SJCRH30 (cell line): ENCODE data around the gene XXYLT1. TPM values are rescaled to one million over a fixed set of nuclear protein-coding genes. Genes with fewer than 3 reads are reported as not detected.

Source experiments
- DNase-seq, 2 experiments: peaks; one replicate each; pipeline ENCODE4 v3.0.0-alpha.2; 2015 to 2020
- H3K27ac ChIP-seq: fragments of 250-450 bp; sonication (Bioruptor Pico); 2 replicates; pipeline ENCODE4 v1.5.1; 2020; ENCODE audit warnings: mild to moderate bottlenecking, moderate library complexity
- H3K27me3 ChIP-seq: fragments of 250-450 bp; sonication (Bioruptor Pico); 2 replicates; pipeline ENCODE4 v1.5.1; 2020; ENCODE audit warnings: mild to moderate bottlenecking, moderate library complexity
- H3K36me3 ChIP-seq: fragments of 250-450 bp; sonication (Bioruptor Pico); 2 replicates; pipeline ENCODE4 v1.5.1; 2020; ENCODE audit warnings: mild to moderate bottlenecking, moderate library complexity
- H3K4me1 ChIP-seq: fragments of 250-450 bp; sonication (Bioruptor Pico); 2 replicates; pipeline ENCODE4 v1.5.1; 2020; ENCODE audit warnings: mild to moderate bottlenecking, moderate library complexity
- H3K4me3 ChIP-seq: fragments of 250-450 bp; sonication (Bioruptor Pico); 2 replicates; pipeline ENCODE4 v1.5.1; 2020; ENCODE audit warnings: mild to moderate bottlenecking, moderate library complexity
- H3K9me3 ChIP-seq: fragments of 250-450 bp; sonication (Bioruptor Pico); replicated peaks from 2 replicates; pipeline ENCODE4 v1.5.1; 2020; ENCODE audit warnings: mild to moderate bottlenecking, moderate library complexity
- total RNA-seq: library from RNA; depleted of rRNA; stranded (reverse); fragments of >200 nt; shearing (Covaris generic); gene quantifications from 2 replicates; pipeline ENCODE4 v1.2.3, GENCODE V29; 2014

The XXYLT1 gene
- total RNA-seq, 1 experiment from 2014 or later: 18.8 TPM

- DNase-seq: no peak
- no peak overlapping the region for H3K4me3 ChIP-seq
- no peak overlapping the region for H3K27ac ChIP-seq
- H3K9me3 ChIP-seq: no peaks in the 10 kb centered on the region
- H3K36me3 ChIP-seq: no peaks in the 10 kb centered on the region
- H3K27me3 ChIP-seq: no peaks in the 10 kb centered on the region
- no peaks in the 10 kb centered on the region for H3K4me1 ChIP-seq
Observed at GRCh38 chr3:195137638-195138588, 133.0 kb downstream of the XXYLT1 start.

- H3K4me1 ChIP-seq: no peaks in the 10 kb centered on the region
- H3K27ac ChIP-seq: no peak overlapping the region
- H3K9me3 ChIP-seq: no peaks in the 10 kb centered on the region
- no peaks in the 10 kb centered on the region for H3K36me3 ChIP-seq
- H3K4me3 ChIP-seq: no peak overlapping the region
- no peak for DNase-seq
- H3K27me3 ChIP-seq: no peaks in the 10 kb centered on the region
Observed at GRCh38 chr3:195135917-195136316, 135.0 kb downstream of the XXYLT1 start.

DNA sequence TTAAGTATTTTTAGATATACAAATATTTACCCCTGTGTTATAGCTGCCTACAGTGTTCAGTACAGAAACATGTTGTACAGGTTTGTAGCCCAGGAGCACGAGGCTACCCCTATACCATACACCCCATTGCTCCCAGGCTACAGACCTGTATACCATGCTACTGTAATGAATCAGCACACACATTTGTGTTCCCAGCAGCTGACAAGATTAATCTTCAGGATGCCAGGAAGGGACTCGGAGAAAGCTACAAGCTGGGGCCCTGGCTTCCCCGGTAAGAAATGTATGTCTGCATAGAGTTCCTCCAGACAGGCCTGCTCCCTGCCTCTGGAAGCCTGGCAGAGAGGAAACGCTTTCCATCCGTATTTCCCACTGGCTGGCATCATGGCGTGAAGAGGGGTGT lies 136.5 kb downstream of the XXYLT1 start:
- Histone ChIP-seq H3K27me3 (no peaks in the 10 kb centered on the region), H3K9me3 (no peaks in the 10 kb centered on the region), H3K4me3 (no peak overlapping the region), H3K4me1 (no peaks in the 10 kb centered on the region), H3K36me3 (no peaks in the 10 kb centered on the region), H3K27ac (no peak overlapping the region)
- DNase-seq: no peak

GRCh38 chr3:195133462-195133861 lies 137.5 kb downstream of the XXYLT1 start:
- Histone ChIP-seq H3K9me3 (no peaks in the 10 kb centered on the region), H3K27me3 (no peaks in the 10 kb centered on the region), H3K4me3 (no peak overlapping the region), H3K36me3 (no peaks in the 10 kb centered on the region), H3K27ac (no peak overlapping the region), H3K4me1 (no peaks in the 10 kb centered on the region)
- no peak for DNase-seq

DNA sequence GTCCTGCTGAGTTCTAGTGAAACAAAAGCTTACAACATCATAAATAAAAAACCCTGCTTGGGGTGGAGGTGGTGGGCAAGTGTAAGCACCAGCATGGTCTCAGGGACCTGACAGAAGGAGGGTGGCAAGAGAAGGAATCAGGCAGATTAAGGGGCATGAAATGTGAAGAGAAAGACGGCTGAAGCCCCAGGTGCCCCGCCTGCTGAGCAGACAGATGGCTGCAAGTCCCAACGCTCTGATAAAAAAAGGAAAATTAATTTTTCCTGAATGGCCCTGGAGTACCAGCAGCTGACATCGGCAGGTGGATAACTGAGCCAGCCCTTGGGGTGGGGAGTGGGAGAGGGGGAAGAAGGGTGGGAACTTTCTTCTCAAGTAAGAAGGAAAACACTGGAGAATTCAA lies 137.9 kb downstream of the XXYLT1 start:
- Histone ChIP-seq H3K4me1 (no peaks in the 10 kb centered on the region), H3K9me3 (no peaks in the 10 kb centered on the region), H3K27ac (no peak overlapping the region), H3K4me3 (no peak overlapping the region), H3K27me3 (no peaks in the 10 kb centered on the region), H3K36me3 (no peaks in the 10 kb centered on the region)
- no peak for DNase-seq

DNA sequence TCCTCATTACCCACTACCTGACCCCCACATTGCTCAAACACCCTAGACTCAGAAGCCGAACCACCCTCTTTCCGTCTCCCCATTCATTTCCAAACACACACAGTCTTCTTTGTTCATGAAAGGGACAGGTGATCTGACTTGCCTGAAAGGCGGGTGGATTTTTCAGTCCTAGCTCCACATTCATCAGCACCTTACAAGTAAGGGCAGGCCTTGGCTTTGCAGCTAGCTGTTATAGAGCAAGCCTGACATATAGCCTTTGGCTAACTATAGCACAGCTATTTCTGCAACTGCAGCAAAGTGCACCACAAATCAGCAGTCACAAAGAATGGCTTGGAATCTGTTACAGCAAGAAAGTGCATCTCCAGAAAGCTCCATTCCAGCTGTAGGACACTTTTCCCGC lies 139.8 kb downstream of the XXYLT1 start:
- DNase-seq: no peak
- Histone ChIP-seq H3K9me3 (no peaks in the 10 kb centered on the region), H3K27ac (no peak overlapping the region), H3K27me3 (no peaks in the 10 kb centered on the region), H3K4me3 (no peak overlapping the region), H3K4me1 (no peaks in the 10 kb centered on the region), H3K36me3 (no peaks in the 10 kb centered on the region)

GRCh38 chr3:195129644-195130492 lies 141.1 kb downstream of the XXYLT1 start:
- no peaks in the 10 kb centered on the region for H3K36me3 ChIP-seq
- H3K4me3 ChIP-seq: no peak overlapping the region
- H3K27me3 ChIP-seq: no peaks in the 10 kb centered on the region
- no peaks in the 10 kb centered on the region for H3K9me3 ChIP-seq
- H3K27ac ChIP-seq: no peak overlapping the region
- no peaks in the 10 kb centered on the region for H3K4me1 ChIP-seq
- no peak for DNase-seq

DNA sequence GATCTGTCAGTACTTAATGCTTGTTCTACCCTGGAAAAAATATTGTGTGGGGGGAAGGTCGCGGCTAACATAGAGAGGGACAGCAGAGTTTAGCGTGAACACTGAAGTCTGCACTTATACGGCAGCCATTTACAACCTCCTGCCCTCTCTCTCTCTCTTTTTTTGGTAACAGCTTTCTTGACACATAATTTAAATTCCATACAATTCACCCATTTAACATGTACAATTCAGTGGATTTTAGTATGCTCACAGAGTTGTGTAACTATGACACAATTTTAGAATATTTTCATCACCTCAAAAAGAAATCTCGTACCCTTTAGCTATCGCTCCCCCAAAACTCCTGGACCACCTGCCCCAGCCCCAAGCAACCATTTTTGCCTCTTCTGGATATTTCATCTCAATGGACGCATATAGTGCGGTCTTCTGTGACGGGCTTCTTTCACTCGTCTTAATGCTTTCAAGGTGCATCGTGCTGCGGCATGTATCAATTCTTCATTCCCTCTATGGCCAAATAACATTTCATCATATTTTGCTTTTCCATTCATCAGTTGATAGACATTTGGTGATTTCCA lies 141.8 kb downstream of the XXYLT1 start:
- DNase-seq: no peak
- H3K27me3 ChIP-seq: no peaks in the 10 kb centered on the region
- H3K4me1 ChIP-seq: no peaks in the 10 kb centered on the region
- H3K4me3 ChIP-seq: no peak overlapping the region
- no peaks in the 10 kb centered on the region for H3K36me3 ChIP-seq
- H3K9me3 ChIP-seq: no peaks in the 10 kb centered on the region
- no peak overlapping the region for H3K27ac ChIP-seq

DNA sequence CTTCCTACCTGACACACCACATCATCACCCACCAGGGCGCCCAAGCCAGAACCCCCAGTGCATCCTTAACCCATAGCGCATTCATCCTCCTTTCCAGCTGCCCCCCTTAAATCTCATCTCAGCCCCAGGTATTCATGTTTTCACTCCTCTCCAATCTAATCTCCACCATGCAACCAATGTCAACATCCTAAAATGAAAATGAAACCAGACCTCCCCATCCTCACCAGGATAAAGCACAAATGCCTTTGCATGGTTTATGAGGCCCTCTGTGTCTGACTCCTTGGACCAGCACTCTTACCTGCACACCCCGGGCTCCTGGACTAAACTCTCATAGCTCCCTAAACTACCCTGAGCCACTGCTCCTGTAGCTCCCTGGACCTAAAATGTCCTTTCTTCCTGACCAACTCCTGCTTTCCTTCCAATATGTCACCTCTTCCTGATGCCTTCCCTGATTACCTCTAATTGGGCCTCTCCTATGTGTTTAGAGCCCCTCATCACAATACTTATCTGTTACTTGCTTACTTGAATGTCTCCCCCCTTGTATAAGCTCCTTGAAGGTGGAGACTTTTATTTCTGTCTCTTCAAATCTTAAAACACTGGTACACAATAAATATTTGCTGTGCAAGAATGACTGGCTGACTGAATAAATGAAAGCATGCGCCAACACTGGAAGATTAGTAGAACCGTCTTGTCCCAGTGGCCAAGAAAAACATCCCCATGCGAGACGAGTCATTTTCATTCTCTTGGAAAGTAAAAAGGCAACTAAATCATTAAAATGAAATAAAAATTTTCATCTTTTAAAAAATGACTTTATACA lies 142.5 kb downstream of the XXYLT1 start:
- Histone ChIP-seq H3K4me3 (no peak overlapping the region), H3K9me3 (no peaks in the 10 kb centered on the region), H3K27ac (no peak overlapping the region), H3K4me1 (no peaks in the 10 kb centered on the region), H3K27me3 (no peaks in the 10 kb centered on the region), H3K36me3 (no peaks in the 10 kb centered on the region)
- DNase-seq: no peak

DNA sequence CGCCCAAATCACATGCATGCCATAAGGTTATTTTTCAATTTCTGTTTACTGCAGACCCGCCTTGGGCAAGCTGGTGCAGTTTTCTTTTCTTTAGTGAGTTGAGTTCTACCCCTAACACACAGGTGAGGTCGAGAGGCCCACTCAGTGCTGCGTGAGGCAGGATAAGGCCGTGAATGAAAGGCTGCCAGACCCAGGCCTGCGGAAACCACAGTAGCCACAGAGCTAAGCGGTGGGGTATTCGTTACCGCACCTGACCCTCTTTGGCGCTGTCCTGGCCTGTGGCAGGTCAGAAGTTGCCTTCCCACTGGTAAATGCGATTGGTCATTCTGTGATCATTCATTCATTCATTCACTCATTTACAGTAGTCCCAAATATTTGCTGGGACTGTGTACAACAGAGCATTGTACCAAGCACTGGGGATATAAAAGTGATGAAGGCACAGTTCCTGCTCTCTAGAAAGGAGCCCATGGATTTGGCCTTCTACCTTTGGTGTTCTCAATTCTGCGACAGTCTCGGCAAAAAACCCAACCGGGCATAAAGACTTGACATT lies 144.8 kb downstream of the XXYLT1 start:
- no peaks in the 10 kb centered on the region for H3K4me1 ChIP-seq
- DNase-seq: no peak
- H3K27me3 ChIP-seq: no peaks in the 10 kb centered on the region
- no peak overlapping the region for H3K27ac ChIP-seq
- H3K4me3 ChIP-seq: no peak overlapping the region
- no peaks in the 10 kb centered on the region for H3K36me3 ChIP-seq
- no peaks in the 10 kb centered on the region for H3K9me3 ChIP-seq

GRCh38 chr3:195125646-195126045 lies 145.3 kb downstream of the XXYLT1 start:
- Histone ChIP-seq H3K4me1 (no peaks in the 10 kb centered on the region), H3K4me3 (no peak overlapping the region), H3K27ac (no peak overlapping the region), H3K36me3 (no peaks in the 10 kb centered on the region), H3K27me3 (no peaks in the 10 kb centered on the region), H3K9me3 (no peaks in the 10 kb centered on the region)
- no peak for DNase-seq

GRCh38 chr3:195124378-195124992 lies 146.5 kb downstream of the XXYLT1 start:
- Histone ChIP-seq H3K36me3 (no peaks in the 10 kb centered on the region), H3K4me3 (no peak overlapping the region), H3K4me1 (peaks cover 1% of the 10 kb centered on the region), H3K9me3 (no peaks in the 10 kb centered on the region), H3K27ac (no peak overlapping the region), H3K27me3 (no peaks in the 10 kb centered on the region)
- DNase-seq: no peak

DNA sequence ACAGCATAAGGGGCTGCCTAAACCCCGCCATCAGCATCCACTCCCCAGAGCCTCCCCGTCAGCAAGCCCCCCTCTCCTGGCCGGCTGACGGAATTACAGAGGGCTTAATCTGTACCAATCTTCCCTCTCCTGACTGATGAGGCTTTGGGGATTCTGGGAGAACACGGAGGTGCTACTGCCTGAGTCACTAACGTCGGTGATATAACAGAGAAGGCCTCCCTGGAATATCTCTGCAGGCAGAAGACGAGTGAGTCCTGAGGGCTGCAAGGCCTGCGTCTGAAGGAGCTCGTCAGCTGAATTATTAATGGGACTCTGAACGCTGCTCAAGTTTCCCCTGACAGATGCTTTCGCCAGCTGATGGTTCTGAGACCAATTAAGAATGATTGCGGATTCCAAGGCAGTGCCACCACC lies 147.7 kb downstream of the XXYLT1 start:
- H3K4me1 ChIP-seq: peaks cover 5% of the 10 kb centered on the region
- no peak overlapping the region for H3K27ac ChIP-seq
- DNase-seq: peak in 1 of 2 experiments; percentile 20
- H3K9me3 ChIP-seq: no peaks in the 10 kb centered on the region
- H3K27me3 ChIP-seq: no peaks in the 10 kb centered on the region
- H3K4me3 ChIP-seq: no peak overlapping the region
- H3K36me3 ChIP-seq: no peaks in the 10 kb centered on the region

DNA sequence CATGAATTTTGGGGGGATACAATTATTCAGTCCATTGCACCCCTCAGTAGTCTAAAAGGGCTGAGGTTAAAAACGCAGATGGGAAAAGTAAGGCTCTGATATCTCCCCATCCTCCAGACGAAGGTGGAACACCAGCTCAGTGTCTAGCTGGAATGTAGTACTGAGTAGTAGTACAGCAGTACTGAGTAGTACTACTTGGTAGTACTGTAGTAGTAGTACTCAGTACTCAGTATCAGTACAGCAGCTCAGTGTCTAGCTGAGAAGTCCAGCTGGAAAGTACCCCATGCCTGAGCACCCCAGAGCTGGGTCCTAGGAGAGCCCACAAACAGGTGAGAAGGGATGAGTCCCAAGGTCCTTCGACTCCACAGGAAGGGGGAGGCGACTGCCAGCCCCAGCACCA lies 148.7 kb downstream of the XXYLT1 start:
- no peaks in the 10 kb centered on the region for H3K36me3 ChIP-seq
- H3K4me1 ChIP-seq: peaks cover 5% of the 10 kb centered on the region
- H3K9me3 ChIP-seq: no peaks in the 10 kb centered on the region
- no peak overlapping the region for H3K27ac ChIP-seq
- no peak overlapping the region for H3K4me3 ChIP-seq
- no peaks in the 10 kb centered on the region for H3K27me3 ChIP-seq
- DNase-seq: no peak
